ENCODE data around the gene KCNJ12.

GRCh38 chr17:21370430-21370829 is 5.7 kb upstream of the KCNJ12 start:
- TF ChIP-seq, protein P1, sequence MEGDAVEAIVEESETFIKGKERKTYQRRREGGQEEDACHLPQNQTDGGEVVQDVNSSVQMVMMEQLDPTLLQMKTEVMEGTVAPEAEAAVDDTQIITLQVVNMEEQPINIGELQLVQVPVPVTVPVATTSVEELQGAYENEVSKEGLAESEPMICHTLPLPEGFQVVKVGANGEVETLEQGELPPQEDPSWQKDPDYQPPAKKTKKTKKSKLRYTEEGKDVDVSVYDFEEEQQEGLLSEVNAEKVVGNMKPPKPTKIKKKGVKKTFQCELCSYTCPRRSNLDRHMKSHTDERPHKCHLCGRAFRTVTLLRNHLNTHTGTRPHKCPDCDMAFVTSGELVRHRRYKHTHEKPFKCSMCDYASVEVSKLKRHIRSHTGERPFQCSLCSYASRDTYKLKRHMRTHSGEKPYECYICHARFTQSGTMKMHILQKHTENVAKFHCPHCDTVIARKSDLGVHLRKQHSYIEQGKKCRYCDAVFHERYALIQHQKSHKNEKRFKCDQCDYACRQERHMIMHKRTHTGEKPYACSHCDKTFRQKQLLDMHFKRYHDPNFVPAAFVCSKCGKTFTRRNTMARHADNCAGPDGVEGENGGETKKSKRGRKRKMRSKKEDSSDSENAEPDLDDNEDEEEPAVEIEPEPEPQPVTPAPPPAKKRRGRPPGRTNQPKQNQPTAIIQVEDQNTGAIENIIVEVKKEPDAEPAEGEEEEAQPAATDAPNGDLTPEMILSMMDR (IDR thresholded peaks at IDR 0.05; ENCODE audit: borderline replicate concordance, extremely low read depth, low read length, poor library complexity, severe bottlenecking), result no peak
- no peak for TF ChIP-seq EZH2 (IDR thresholded peaks at IDR 0.05; ENCODE audit: borderline replicate concordance, low read depth, low read length, severe bottlenecking)
